C4-2B (cell line): ENCODE results near the gene C20orf144.

Source experiments
- CTCF ChIP-seq: fragments of 450-650 bp; conservative IDR thresholded peaks from 2 replicates; pipeline ENCODE4 v1.5.1; 2017; ENCODE audit warnings: mild to moderate bottlenecking
- ZFX ChIP-seq: fragments of 450-650 bp; IDR thresholded peaks from 2 replicates; pipeline ENCODE4 v1.6.1; 2017

- TF ChIP-seq CTCF (no peak), ZFX (no peak)
Measured at GRCh38 chr20:33649201-33649681, 12.9 kb upstream of the C20orf144 start.
